Hepatocyte (in vitro differentiated cells): ENCODE results near the gene MAOB. TPM values are rescaled to one million over a fixed set of nuclear protein-coding genes. Genes with fewer than 3 reads are reported as not detected.

ENCODE experiments used
- DNase-seq: peaks from one replicate; pipeline ENCODE4 v3.0.0-alpha.2; 2016; ENCODE audit warnings: low spot score
- H2AFZ ChIP-seq: fragments of 200-600 bp; sonication (generic); 2 replicates; pipeline ENCODE4 v1.6.0; 2016; ENCODE audit warnings: antibody characterized with exemption, mild to moderate bottlenecking
- H3K27ac ChIP-seq: fragments of 200-600 bp; sonication (generic); 2 replicates; pipeline ENCODE4 v1.5.1; 2016; ENCODE audit warnings: mild to moderate bottlenecking
- H3K27me3 ChIP-seq: fragments of 200-600 bp; sonication (generic); 2 replicates; pipeline ENCODE4 v1.6.1; 2016
- H3K36me3 ChIP-seq: fragments of 200-600 bp; sonication (generic); replicated peaks from 2 replicates; pipeline ENCODE4 v1.5.1; 2016; ENCODE audit warnings: low read depth; ENCODE audit not compliant: insufficient read depth
- H3K4me1 ChIP-seq: fragments of 200-600 bp; sonication (generic); 2 replicates; pipeline ENCODE4 v1.5.1; 2016; ENCODE audit warnings: mild to moderate bottlenecking, moderate library complexity; ENCODE audit not compliant: insufficient read depth
- H3K4me2 ChIP-seq: fragments of 200-600 bp; sonication (generic); 2 replicates; pipeline ENCODE4 v1.6.0; 2016
- H3K4me3 ChIP-seq: fragments of 200-600 bp; sonication (generic); 2 replicates; pipeline ENCODE4 v1.5.1; 2016; ENCODE audit warnings: mild to moderate bottlenecking
- H3K79me2 ChIP-seq: fragments of 200-600 bp; sonication (generic); 2 replicates; pipeline ENCODE4 v1.6.0; 2017; ENCODE audit warnings: mild to moderate bottlenecking
- H3K9me2 ChIP-seq: fragments of 200-600 bp; sonication (generic); replicated peaks from 2 replicates; pipeline ENCODE4 v1.6.0; 2017; ENCODE audit warnings: mild to moderate bottlenecking; ENCODE audit not compliant: insufficient read depth
- H3K9me3 ChIP-seq: fragments of 200-600 bp; sonication (generic); 2 replicates; pipeline ENCODE4 v1.5.1; 2016; ENCODE audit warnings: low read depth, mild to moderate bottlenecking
- H4K20me1 ChIP-seq: fragments of 200-600 bp; sonication (generic); 2 replicates; pipeline ENCODE4 v1.6.0; 2016; ENCODE audit warnings: mild to moderate bottlenecking; ENCODE audit not compliant: insufficient read depth, poor library complexity, severe bottlenecking
- EZH2 ChIP-seq: fragments of 200-600 bp; sonication (generic); IDR thresholded peaks from 2 replicates; pipeline ENCODE4 v1.6.1; 2016; ENCODE audit warnings: antibody characterized with exemption, mild to moderate bottlenecking, borderline replicate concordance
- EZH2phosphoT487 ChIP-seq: fragments of 200-600 bp; sonication (generic); IDR thresholded peaks from one replicate; pipeline ENCODE4 v1.6.1; 2018; ENCODE audit warnings: antibody characterized with exemption, mild to moderate bottlenecking, low read depth, moderate library complexity; ENCODE audit not compliant: unreplicated experiment, severe bottlenecking
- WGBS: methylation state at CpG from one replicate; pipeline ENCODE4 v1.1.6; 2016; ENCODE audit warnings: low lambda C conversion rate; ENCODE audit errors: missing lambda C conversion rate; 5-methylcytosine and 5-hydroxymethylcytosine counted together
- polyA plus RNA-seq: library from polyadenylated mRNA; unstranded; fragments of >200 nt; fragmentation: Nextera tagmentation; extraction: Ambion mirVana; gene quantifications from 2 replicates; pipeline ENCODE4 v1.2.1, GENCODE V29; 2016
- total RNA-seq: library from RNA; depleted of rRNA; stranded (reverse); fragments of >200 nt; gene quantifications from 2 replicates; pipeline ENCODE4 v1.2.3, GENCODE V29; 2014
- TF ChIP-seq, protein P1 (sequence below): fragments of 200-600 bp; sonication (generic); IDR thresholded peaks from 2 replicates; pipeline ENCODE4 v1.5.1; 2016; ENCODE audit warnings: antibody characterized with exemption, mild to moderate bottlenecking; ENCODE audit not compliant: poor library complexity

MAOB gene
- total and polyA plus RNA-seq, 2 experiments from 2014 or later: 47.0 to 80.5 TPM

DNA sequence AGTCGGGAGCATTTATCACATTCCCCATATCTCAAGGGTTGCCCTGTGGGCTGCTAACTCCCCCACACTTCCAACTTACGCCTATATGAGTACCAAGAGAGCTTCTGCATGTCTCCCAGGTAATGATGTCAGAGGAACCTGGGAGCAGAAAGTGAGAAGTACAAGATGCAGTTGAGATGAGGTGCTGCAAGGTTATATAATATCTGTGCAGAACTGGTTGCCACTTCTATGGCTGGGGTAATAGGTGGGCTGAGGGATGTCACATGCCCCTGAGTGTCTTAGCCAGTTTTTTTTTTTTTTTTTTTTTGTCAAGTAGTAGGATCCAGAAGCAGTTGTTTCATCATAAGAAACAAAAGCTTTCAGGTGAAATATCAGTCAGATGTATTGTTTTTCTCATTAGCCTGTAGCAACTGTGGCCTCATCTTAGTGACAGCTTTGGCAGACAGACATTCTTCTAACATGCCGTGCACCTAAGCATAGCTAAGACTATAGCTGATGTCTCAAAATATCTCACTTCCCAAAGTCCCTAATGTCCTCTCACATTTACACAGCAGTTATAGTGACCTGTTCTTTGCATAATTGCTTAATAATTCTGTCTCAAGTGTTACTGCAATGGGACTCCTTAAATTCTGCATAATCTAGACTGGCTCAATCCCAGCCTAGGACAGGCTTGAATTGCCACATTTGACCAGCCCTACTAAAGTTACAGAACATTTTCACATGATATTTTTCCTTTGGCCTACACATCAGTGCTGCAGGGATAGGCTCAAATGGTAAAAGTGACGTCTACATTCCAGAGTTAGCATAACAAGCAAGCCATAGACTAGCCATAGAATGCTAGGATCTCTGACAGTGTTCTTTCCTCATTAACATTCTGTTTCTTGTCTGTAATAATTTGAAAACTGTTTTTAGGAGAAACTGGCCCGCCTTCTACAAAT lies 17.9 kb upstream of the MAOB start:
- 73% methylated on average over 5 of the region's 5 CpGs for WGBS
- H3K27me3 ChIP-seq: no peaks in the 10 kb centered on the region
- DNase-seq: no peak

GRCh38 chrX:43898406-43899035 lies 16.3 kb upstream of the MAOB start:
- Histone ChIP-seq H3K4me2 (no peak overlapping the region), H3K9me2 (no peaks in the 10 kb centered on the region), H2AFZ (no peak overlapping the region), H3K4me1 (no peaks in the 10 kb centered on the region), H4K20me1 (no peaks in the 10 kb centered on the region), H3K9me3 (no peaks in the 10 kb centered on the region), H3K27me3 (no peaks in the 10 kb centered on the region), H3K79me2 (no peaks in the 10 kb centered on the region), H3K4me3 (no peak overlapping the region), H3K27ac (no peak overlapping the region), H3K36me3 (no peaks in the 10 kb centered on the region)
- WGBS: 66% methylated on average over 5 of the region's 5 CpGs
- TF ChIP-seq, protein P1, sequence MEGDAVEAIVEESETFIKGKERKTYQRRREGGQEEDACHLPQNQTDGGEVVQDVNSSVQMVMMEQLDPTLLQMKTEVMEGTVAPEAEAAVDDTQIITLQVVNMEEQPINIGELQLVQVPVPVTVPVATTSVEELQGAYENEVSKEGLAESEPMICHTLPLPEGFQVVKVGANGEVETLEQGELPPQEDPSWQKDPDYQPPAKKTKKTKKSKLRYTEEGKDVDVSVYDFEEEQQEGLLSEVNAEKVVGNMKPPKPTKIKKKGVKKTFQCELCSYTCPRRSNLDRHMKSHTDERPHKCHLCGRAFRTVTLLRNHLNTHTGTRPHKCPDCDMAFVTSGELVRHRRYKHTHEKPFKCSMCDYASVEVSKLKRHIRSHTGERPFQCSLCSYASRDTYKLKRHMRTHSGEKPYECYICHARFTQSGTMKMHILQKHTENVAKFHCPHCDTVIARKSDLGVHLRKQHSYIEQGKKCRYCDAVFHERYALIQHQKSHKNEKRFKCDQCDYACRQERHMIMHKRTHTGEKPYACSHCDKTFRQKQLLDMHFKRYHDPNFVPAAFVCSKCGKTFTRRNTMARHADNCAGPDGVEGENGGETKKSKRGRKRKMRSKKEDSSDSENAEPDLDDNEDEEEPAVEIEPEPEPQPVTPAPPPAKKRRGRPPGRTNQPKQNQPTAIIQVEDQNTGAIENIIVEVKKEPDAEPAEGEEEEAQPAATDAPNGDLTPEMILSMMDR: no peak
- TF ChIP-seq EZH2: no peak
- no peak for TF ChIP-seq EZH2phosphoT487
- DNase-seq: no peak

More for the DNA sequence above, 17.9 kb upstream of the MAOB start:
- H3K27ac ChIP-seq: no peak overlapping the region
- no peaks in the 10 kb centered on the region for H3K9me3 ChIP-seq
- H3K4me3 ChIP-seq: no peak overlapping the region
- H3K79me2 ChIP-seq: no peaks in the 10 kb centered on the region
- no peaks in the 10 kb centered on the region for H4K20me1 ChIP-seq
- no peaks in the 10 kb centered on the region for H3K9me2 ChIP-seq
- H3K4me2 ChIP-seq: no peak overlapping the region
- no peak for TF ChIP-seq EZH2phosphoT487
- no peak for TF ChIP-seq EZH2
- TF ChIP-seq, protein P1: no peak
- H3K4me1 ChIP-seq: no peaks in the 10 kb centered on the region
- no peak overlapping the region for H2AFZ ChIP-seq
- no peaks in the 10 kb centered on the region for H3K36me3 ChIP-seq

DNA sequence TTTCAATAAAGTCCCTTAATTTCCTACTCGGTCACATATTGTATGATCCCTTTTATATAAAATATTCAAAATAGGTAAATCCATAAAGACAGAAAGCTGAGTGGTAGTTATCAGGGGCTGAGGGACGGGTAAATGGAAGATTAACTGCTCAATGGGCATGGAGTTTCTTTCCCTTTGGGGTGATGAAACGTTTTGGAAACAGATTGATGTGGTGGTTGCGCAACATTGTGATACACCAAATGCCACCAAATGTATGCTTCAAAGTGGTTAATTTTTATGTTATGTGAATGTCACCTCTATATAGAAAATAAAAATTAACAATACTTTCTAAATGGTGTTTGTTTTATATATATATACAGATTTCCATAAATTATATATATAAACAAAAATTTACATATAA lies 15.0 kb upstream of the MAOB start:
- Histone ChIP-seq H3K9me2 (no peaks in the 10 kb centered on the region), H3K4me1 (no peaks in the 10 kb centered on the region), H3K27ac (no peak overlapping the region), H3K27me3 (no peaks in the 10 kb centered on the region), H3K4me2 (no peak overlapping the region), H3K9me3 (no peaks in the 10 kb centered on the region), H2AFZ (no peak overlapping the region), H4K20me1 (no peaks in the 10 kb centered on the region), H3K79me2 (no peaks in the 10 kb centered on the region), H3K4me3 (no peak overlapping the region), H3K36me3 (no peaks in the 10 kb centered on the region)
- no peak for DNase-seq
- TF ChIP-seq EZH2phosphoT487 (no peak), EZH2 (no peak)
- TF ChIP-seq, protein P1: no peak
- WGBS: 71% methylated on average over 4 of the region's 4 CpGs
